Lung (tissue), 12 donors: Measurements from ENCODE around the gene TNIK. TPM values are rescaled to one million over a fixed set of nuclear protein-coding genes. Genes with fewer than 3 reads are reported as not detected.

ENCODE experiments used
- ATAC-seq: fragments of 200-7000 bp; cut with Tn5 transposase; one replicate; pipeline ENCODE4 v1.9.1; 2020; ENCODE audit warnings: moderate number of reproducible peaks; ENCODE audit not compliant: insufficient read depth, low FRiP score
- DNase-seq, 3 donors: peaks; one replicate each; pipeline ENCODE4 v3.0.0-alpha.2; 2013 to 2017
- H3K27ac ChIP-seq, 2 donors: one replicate each; pipeline ENCODE4 v1.5.1; 2013; ENCODE audit warnings: mild to moderate bottlenecking in 2 of 2, moderate library complexity in 2 of 2, control low read depth in 1 of 2, inconsistent platforms in 1 of 2, low read depth in 1 of 2, low read length in 1 of 2
- H3K27me3 ChIP-seq, 3 donors: one replicate each; pipeline ENCODE4 v1.5.1; 2013; ENCODE audit warnings: low read length in 2 of 3; ENCODE audit not compliant: control insufficient read depth in 3 of 3, insufficient read depth in 3 of 3
- H3K36me3 ChIP-seq, 4 donors: one replicate each; pipeline ENCODE4 v1.5.1; 2013; ENCODE audit warnings: low read length in 4 of 4, mild to moderate bottlenecking in 1 of 4, moderate library complexity in 1 of 4; ENCODE audit not compliant: control insufficient read depth in 4 of 4, insufficient read depth in 4 of 4
- H3K4me1 ChIP-seq, 5 donors: one replicate each; pipeline ENCODE4 v1.5.1; 2013; ENCODE audit warnings: low read length in 5 of 5, mild to moderate bottlenecking in 2 of 5, moderate library complexity in 1 of 5; ENCODE audit not compliant: control insufficient read depth in 5 of 5, insufficient read depth in 5 of 5
- H3K4me3 ChIP-seq: one replicate; pipeline ENCODE4 v1.5.1; 2013; ENCODE audit warnings: mild to moderate bottlenecking, control low read depth, moderate library complexity
- H3K9ac ChIP-seq, 2 donors: one replicate each; pipeline ENCODE4 v1.5.1; 2013; ENCODE audit warnings: low read length in 2 of 2, control low read depth in 1 of 2; ENCODE audit not compliant: insufficient read depth in 1 of 2
- H3K9me3 ChIP-seq, 4 donors: one replicate each; pipeline ENCODE4 v1.5.1; 2013; ENCODE audit warnings: low read length in 3 of 4, mild to moderate bottlenecking in 1 of 4, moderate library complexity in 1 of 4; ENCODE audit not compliant: control insufficient read depth in 4 of 4, insufficient read depth in 3 of 4
- WGBS, 2 donors: extraction: QIAGEN DNeasy Blood & Tissue Kit; methylation state at CpG; one replicate each; pipeline ENCODE4 v1.1.7; 2013; 5-methylcytosine and 5-hydroxymethylcytosine counted together
- polyA plus RNA-seq, 2 donors: library from polyadenylated mRNA; stranded (reverse); fragments of 200-250 nt; gene quantifications; one replicate each; pipeline ENCODE4 v1.2.1, GENCODE V29; 2013
- total RNA-seq, 2 donors: library from RNA; depleted of rRNA in 1 of 2; stranded (reverse); fragments of >200 nt in 1 of 2; gene quantifications; one replicate each; pipeline ENCODE4 v1.2.1, GENCODE V29; 2014 to 2021
- TF ChIP-seq, protein P1 (sequence below): IDR thresholded peaks from 2 replicates; pipeline ENCODE4 v1.5.1; 2012; ENCODE audit warnings: mild to moderate bottlenecking; ENCODE audit errors: control extremely low read depth, extremely low read depth
- donor health status: control.
- donor health status: control.
- donor health status: Bipolar disorder and iron deficiency.
- donor health status: healthy.
- donor health status: DM: yes; HTN: yes; CAD: no.

Gene TNIK
- total and polyA plus RNA-seq, 4 donors: 9.4 to 36.3 (median 14.3) TPM

- DNase-seq (no peak), ATAC-seq (no peak)
- TF ChIP-seq, protein P1, sequence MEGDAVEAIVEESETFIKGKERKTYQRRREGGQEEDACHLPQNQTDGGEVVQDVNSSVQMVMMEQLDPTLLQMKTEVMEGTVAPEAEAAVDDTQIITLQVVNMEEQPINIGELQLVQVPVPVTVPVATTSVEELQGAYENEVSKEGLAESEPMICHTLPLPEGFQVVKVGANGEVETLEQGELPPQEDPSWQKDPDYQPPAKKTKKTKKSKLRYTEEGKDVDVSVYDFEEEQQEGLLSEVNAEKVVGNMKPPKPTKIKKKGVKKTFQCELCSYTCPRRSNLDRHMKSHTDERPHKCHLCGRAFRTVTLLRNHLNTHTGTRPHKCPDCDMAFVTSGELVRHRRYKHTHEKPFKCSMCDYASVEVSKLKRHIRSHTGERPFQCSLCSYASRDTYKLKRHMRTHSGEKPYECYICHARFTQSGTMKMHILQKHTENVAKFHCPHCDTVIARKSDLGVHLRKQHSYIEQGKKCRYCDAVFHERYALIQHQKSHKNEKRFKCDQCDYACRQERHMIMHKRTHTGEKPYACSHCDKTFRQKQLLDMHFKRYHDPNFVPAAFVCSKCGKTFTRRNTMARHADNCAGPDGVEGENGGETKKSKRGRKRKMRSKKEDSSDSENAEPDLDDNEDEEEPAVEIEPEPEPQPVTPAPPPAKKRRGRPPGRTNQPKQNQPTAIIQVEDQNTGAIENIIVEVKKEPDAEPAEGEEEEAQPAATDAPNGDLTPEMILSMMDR: no peak
- Histone ChIP-seq H3K4me1 (peaks cover 0 to 45% (median 3%) of the 10 kb centered on the region in 5 donors), H3K9me3 (no peaks in the 10 kb centered on the region), H3K27ac (peak overlapping the region in 1 of 2 donors; percentile 29), H3K36me3 (no peaks in the 10 kb centered on the region), H3K9ac (no peak overlapping the region), H3K4me3 (no peak overlapping the region), H3K27me3 (no peaks in the 10 kb centered on the region)
- WGBS, 2 donors: 83 to 92% methylated on average over 2 of the region's 2 CpGs
Observed at GRCh38 chr3:171416666-171417065, 43.5 kb downstream of the TNIK start.

DNA sequence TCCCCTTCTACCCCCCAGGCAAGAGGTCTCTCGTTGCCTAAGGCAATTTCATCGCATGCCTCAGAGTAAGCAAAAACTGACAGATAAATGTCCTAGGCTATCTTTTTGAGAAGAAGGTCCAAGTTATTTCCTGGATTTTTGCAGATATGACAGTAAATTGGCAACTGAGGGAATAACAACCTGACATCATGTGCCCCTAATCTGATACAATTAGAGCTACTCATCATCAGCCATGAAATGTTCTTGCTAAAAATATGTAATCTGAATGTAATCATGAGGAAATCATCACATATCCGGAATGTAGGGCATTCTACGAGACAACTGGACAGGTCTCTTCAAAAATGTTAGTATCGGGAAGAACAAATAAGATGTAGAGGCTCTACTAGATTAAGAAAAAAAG is 44.1 kb downstream of the TNIK start:
- 74 to 81% methylated on average over 5 of the region's 5 CpGs for WGBS, 2 donors
- Histone ChIP-seq H3K27ac (no peak overlapping the region), H3K27me3 (no peaks in the 10 kb centered on the region), H3K36me3 (no peaks in the 10 kb centered on the region), H3K4me3 (no peak overlapping the region), H3K9me3 (no peaks in the 10 kb centered on the region), H3K4me1 (peaks cover 0 to 41% (median 2%) of the 10 kb centered on the region in 5 donors), H3K9ac (no peak overlapping the region)
- ATAC-seq (no peak), DNase-seq (no peak)
- TF ChIP-seq, protein P1: no peak

GRCh38 chr3:171415070-171415469 is 45.1 kb downstream of the TNIK start:
- ATAC-seq: peak; percentile 32
- Histone ChIP-seq H3K9ac (no peak overlapping the region), H3K4me1 (peaks cover 0 to 35% (median 0%) of the 10 kb centered on the region in 5 donors), H3K9me3 (no peaks in the 10 kb centered on the region), H3K27ac (peak overlapping the region in 1 of 2 donors; percentile 64), H3K27me3 (no peaks in the 10 kb centered on the region), H3K36me3 (no peaks in the 10 kb centered on the region), H3K4me3 (no peak overlapping the region)
- TF ChIP-seq, protein P1: no peak
- 70% methylated on average over 2 of the region's 2 CpGs for WGBS, 2 donors
- no peak for DNase-seq

DNA sequence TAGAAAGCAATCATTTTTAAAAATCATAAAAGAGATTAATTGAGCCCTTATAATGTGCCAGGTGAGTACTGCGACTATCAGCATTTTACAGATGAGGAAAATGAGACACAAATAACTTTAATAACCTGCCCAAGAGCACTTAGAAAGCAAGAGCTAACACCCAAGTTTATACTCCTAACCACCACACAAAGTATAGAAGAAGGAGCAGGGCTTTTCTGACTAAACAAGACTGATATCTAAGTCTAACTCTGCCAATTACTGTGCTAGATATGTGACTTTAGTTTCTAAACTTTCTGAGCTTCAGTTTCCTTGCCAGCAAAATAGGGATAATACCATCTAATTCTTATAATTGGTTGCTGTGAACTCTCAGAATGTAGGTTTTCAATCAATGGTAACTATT is 47.7 kb downstream of the TNIK start:
- Histone ChIP-seq H3K4me3 (no peak overlapping the region), H3K27me3 (no peaks in the 10 kb centered on the region), H3K36me3 (no peaks in the 10 kb centered on the region), H3K9ac (no peak overlapping the region), H3K27ac (no peak overlapping the region), H3K9me3 (no peaks in the 10 kb centered on the region), H3K4me1 (peaks cover 0 to 27% (median 0%) of the 10 kb centered on the region in 5 donors)
- WGBS, 2 donors: 85 to 91% methylated on average over 1 of the region's 1 CpG
- DNase-seq: no peak
- TF ChIP-seq, protein P1: no peak
- no peak for ATAC-seq
